ENCODE data around the gene SAMD8.

DNA sequence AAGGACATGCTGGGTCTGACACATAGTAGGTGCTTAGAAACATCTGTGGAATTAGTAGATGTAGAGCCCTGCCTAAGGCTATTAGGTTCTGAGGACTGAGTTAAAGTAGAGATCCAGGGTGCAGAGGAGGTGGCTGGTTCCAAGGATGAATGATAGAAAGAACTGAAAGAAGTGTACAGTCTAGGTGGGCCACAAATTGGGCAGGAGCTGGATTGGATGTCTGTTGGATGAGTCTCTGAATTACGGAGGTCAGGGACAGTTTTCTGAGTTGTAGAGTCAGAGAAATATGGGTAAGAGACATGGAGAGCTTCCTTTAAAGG lies 2.0 kb upstream of the SAMD8 start:
- no peak for TF ChIP-seq CTCF (IDR thresholded peaks at IDR 0.05; ENCODE audit: insufficient read depth, low read depth, low read length)
- TF ChIP-seq EZH2 (IDR thresholded peaks at IDR 0.05; ENCODE audit: insufficient read depth, low read length), result no peak

All from astrocyte (in vitro differentiated cells and primary cell).